NOMO-1 (cell line): ENCODE measurements around the gene CAMTA1.

Experiments used
- DNase-seq, 2 experiments: peaks; one replicate each; lab custom pipeline; 2025; ENCODE audit not compliant: unreplicated experiment in 2 of 2; lab: John Stamatoyannopoulos, UW

Gene CAMTA1

DNA sequence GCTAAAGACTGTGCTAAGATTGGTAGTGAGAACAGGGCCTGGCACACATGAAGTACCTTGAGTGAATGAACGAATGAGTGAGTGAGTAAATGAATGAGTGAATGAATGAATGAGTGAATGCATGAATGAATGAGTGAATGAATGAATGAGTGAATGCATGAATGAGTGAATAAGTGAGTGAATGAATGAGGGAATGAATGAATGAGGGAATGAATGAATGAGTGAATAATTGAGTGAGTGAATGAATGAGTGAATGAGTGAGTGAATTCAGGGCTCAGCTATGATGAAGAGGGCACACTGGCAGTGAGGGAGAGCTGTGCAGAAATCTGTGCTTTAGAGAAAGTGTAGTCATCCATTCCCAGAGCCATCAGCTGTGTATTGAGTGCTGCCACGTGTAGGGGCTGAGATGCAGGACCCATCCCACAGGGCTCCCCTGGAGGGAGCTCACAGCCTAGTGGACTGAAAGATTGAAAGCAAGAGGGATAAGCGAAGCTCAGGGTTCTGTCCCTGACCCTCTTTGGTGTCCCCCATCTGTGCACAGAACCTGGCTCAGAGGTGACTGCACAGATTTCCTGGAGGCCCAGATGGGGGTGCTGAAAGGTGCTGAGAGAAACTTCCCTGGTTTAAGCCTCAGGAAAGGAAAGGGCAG lies 767.9 kb downstream of the CAMTA1 start:
- DNase-seq = no peak

DNA sequence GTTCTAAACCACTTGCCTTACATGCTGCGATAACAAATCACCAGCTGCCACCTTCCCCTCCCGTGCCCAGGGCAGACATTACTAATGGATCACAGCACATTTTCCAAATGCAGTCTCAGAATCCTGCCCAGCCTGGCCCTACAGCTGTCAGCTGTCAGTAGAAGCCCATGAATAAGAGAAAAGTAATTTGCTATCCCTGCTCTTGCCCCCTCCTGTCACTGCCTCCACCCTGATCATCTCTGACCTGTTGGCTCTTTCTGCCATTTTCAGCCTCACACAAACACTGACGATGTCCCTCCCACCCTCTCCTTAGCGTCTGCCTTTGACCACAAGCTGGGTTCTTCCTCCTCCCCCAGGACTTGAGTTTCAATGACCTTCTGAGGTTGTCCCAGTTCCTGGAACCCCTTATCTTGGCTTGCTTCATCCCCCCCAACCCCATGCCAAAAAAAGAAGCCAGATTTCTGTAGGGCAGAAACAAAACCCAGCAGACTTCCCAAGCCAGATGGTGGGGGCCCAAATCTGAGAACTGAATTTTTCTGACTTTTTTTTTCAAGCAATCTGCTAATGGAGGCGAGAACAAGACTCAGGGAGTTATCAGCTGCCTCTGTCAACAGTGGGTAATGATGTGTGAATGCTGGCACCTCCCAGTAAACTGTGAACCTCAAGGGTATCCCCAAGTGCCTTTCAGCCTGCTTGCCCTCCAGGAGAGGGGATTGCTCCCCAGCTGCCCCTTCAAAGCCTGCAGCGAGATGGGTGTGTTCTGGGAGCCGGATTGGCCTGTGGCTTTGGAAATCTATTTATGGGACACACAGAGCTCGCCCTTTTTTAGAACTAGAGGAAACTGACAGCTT lies 769.4 kb downstream of the CAMTA1 start:
- DNase-seq = no peak

DNA sequence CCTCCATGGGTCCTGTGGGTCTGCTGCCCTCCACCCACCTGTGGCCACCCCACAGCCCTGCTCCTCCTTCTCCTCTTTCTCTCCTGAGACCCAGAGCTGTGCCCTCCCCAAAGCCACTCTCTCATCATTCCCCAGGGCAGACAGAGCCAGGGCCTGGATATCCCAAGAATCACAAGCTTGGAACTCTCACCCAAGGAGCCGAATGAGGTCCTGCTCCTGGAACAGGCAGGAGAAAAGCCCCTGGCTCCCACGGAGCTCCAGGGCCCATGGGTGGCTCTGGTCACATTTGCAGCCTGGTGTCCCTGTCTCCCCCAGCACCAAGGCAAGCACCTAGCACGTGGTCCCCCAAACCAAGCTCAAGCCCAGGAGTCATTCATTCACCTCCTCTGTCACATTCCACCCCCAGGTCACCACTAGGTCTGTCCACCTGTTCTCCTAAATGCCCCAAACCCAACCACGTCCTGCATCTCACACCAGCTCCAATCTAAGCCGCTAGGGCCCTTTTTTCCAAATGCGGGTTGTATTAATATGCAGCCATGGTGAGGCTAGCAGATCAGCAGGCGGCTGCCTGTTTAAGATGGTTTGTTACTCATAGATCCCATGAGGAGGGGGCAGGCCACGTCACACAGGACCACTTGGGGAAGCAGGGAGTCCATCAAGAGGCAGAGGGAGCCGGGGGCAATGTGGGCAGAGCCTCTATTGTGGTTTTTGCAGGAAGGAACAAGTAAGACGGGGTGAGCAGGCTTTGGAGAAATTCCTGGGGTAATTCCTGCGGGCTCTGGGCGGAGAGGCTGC lies 770.3 kb downstream of the CAMTA1 start:
- no peak for DNase-seq

DNA sequence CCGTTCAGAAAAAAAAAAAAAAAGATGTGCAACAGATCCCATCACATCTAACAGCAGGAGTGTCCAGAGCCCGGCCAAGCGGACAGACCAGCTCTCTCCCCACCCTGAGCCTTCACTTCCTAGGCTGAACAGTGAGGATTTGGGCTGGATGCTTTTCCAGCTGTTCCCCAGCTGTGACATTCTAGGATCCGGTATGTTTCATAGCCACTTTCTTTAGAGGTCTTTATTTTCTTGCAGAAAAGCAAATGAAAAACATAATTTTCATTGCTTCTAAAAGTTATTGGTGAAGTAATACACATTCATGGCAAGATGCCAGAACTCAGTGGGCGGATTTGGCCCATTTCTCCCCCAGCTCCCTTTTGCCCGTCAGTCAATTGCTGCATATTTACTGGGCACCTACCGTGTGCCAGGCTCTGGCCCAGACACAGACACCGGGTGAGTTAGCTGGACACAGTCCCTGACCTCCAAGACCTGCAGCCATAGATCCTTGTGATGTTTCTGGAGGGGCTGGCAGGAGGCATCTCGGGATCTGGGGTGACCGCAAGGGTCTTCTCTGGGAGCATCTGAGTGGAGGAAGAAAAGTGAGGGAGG lies 772.1 kb downstream of the CAMTA1 start:
- DNase-seq = no peak

DNA sequence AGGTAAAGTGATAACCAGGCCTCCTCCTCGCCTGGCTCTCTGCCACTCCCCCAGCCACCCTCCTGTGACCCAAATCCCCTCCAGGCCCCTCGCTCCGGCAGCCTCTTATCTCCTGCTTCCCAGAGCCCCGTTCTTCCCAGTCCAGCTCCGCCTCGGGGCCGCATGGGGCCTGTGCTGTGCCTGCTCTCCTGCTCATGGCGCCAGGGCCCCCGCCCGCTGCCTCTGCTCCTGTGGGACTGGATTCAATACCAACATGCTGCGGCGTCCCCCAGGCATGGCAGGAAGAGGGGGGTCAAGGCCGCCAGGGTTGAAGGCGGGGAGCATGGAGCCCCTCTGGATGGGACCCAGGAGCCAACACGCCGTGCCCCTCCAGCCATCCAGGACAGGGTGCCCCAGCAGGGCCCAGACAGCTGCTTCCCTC lies 772.8 kb downstream of the CAMTA1 start:
- no peak for DNase-seq

DNA sequence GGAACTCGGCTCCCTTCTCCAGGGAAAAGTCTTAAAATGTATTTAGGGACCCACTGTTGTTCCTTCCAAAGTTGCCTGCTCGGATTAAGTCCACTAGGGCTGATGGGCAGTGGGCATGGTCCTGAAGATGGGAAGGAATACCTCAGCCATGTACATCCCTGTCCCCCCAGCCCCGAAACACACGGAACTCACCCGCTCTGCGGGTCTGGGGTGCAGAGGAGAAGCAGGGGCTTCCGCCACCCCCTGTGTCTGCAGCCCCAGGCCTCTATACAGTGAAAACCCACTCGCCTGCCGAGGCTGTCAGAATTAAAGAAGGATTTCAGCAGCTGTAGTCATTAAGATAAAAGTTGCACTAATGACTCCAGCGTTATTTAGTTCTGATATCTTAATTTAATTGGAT lies 773.2 kb downstream of the CAMTA1 start:
- DNase-seq = no peak

DNA sequence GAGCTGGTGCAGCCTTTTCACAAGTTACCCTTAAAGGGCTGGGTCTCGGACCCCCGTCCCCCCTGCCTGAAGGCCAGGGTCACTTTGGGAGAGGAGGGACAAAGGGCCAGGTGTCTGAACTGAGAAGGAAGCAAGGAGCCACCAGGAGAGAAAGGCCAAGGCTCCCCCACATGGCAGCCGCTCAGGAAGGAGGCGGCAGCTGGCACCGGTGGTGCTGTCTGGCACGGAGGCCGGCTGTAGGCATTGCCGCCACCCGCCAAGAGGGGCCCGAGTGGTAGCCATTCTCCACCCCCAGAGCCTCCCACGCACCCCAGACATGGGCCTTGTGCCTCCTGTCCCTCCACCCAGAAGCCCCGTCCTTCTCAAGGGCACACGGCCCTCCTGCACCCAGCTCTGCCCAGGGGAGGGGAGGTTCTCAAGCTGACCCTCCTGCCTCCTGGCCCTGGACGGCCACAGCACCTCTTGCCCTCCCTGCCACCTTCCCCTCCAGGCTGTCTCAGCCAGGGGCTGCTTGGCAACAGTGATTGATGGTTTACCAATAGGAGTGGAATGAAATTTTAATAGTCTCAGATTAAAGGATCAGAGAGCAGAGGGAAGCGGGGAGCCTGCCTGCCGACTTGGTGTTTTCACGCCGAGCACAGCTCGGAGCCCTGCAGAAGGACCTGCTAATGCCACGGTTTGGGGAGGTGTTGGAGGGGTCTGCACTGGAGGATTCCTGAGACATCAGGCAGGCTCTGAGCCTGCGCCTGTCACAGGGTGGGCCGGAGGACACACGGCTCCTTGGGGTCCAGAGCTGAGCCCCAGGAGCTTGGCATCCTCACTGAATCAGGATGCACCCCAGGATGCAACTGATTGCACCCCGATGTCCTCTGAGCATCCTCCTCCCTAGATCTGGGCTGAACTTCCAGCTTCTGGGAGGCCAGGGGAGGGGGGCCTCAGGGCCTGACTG lies 773.9 kb downstream of the CAMTA1 start:
- DNase-seq = no peak

DNA sequence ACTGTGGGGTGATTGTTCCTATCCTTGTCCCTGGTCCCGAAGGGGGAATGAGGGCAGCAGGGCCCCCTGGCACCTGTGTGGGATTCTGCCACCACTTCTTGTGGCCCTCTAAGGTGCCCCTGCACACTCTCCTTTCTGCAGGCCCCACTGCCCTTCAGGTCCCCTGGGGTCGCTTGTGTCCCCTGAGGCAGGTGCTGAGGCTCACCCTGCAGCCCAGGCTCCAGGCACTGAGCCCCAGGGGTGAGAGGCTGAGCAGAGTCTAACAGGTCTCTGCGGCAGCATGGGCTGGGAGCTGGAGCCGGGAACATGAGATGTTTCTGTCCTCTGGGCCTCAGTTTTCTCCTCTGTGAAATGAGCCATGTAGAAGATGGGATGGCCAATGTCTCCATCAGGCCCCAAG lies 774.9 kb downstream of the CAMTA1 start:
- no peak for DNase-seq

DNA sequence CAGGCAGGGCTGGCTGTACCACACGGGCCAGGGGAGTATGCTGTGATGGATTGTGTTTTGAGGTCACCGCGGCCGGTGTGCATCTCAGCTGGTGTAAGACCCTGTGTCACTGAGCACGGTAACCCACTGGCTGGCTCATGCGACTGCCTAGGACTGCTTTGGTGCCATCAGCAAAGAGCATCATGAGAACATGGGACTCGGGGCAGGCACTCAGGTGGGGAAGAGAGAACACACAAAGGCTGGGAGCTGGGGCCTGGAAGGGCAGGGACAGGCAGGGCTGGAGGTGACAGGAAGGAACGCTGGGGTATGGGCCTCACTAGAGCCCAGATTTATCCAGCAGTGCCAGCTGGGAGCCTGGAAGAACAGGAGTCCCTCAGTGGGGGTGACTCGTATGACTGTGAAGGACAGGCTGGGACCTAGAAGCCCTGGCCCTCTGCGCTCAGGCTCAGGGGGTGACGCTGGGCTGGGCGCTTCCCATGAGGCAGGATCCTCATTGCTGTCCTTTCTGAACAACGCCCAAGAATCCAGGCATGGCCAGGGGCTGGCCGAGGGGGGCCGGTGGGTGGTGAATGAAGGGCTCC lies 775.4 kb downstream of the CAMTA1 start:
- DNase-seq = no peak

DNA sequence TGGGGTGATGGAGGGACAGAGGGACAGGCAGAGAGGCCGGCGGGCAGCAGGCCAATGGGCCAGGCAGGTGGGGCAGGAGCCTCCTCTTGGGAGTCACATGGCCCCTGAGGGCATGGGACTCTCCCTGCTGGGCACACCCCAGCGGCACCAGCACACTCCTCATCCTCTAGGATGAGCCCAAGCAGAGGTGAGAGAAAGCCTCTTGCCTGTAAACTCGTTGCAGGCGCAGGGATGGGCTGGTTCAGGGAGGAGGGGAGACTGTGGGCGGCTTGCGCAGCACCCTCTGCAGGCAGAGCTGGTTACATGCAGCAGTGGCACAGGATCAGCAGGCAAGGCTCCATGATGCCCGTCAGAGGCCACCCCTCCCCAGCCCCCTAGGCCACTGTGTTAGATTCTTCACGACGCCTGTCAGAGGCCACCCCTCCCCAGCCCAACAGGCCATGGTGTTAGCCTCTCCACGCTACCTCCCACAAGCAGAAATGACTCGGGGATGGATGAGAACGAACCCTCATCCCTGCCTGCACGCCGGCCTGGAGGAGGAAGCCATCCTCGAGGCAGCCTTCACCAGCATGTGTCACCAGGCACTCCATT lies 776.2 kb downstream of the CAMTA1 start:
- DNase-seq = no peak

DNA sequence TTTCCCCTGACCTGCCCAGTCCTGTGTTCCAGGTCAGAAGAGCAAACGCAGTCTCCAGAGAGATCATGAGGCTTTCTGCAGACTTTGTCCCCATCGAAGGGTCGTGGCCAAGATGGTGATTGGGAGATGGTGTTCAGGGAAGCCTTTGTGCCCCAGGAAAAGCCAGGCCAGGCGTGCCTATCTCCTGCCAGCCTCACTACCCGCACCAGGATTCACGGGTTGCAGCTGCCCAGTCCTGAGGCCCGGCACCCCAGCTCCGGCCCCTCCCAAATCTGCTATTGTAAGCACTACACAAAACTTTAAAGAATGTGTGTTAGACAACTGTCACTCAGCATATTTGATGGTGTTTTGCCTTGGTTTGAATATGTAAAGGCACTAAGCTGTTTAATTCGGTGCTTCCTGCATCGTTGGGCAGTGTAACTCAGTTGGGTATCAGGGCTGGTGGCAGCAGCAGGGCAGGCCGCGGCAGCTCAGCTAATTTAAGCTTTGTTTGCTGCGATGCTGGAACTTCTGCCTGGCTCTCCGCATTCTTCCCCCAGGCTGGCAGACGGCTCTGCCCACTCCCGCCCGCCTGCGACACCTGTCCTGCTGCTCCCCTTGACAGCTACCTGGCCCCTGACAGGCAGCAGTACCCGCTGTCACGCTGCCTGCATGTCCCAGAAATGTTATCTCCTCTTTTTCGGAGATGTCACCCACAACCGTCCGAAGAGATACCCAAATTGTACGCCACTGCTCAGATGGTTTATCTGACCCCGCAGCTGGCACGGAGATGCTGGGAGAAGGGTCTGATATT lies 776.9 kb downstream of the CAMTA1 start:
- DNase-seq = no peak

DNA sequence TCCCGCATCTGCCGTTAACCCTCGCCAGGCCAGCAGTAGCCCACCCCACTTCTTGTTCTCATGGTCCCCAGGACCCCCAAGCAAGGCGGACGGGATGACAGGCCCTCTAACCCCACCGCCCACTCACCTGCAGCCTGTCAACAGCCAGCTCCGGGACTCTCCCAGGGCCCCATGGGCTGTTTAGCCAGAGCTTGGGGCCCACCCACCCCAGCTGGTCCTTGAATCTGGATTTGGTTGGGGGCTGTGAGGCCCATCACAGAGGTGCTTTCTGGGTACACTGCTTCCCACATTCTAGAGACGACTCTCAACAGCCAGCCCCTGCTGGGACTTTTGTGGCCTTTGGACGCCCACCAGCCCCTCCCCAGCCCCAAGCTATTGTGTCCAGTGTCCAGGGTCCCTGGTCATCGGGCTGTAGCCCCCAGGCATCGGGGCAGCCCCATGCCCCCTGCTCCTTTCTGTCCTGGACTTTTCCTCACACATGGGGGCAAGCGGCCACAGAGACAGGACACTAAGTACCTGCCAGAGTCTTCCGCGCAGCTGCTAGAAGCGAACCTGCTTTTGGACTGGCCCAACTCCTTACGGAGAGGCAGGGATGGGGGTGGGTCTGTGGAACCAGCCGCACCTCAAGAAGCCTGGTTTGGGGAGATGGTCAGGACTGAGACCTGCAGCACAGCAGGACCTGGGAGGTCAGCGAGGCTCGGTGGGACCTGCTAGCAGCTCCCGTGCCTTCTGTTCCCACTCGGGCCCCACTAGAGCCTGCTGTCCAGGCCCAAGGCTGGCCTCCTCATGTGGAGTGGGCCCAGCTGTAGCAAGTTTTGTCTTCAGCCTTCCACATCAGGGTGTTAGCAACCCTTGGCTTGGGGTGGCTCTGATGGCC lies 777.7 kb downstream of the CAMTA1 start:
- no peak for DNase-seq

DNA sequence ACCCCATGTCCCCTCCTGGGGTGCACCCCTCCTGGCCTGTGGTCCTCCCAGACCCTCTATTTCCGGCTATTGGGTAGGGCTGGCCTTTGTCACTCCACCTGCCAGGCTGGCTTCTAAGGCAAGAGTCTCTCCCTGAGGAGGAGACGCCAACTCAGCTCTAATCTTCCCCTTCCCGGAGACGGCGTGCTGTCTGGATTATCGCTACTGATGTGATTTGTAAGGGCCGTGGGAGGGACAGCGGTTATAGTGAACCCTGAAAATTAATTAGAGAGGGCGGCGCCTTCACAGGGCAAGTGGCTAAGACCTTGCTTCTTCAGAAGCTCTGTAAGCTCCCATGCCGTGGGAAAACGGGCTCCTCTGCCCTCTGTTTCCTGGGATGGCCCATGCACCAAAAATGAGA lies 778.9 kb downstream of the CAMTA1 start:
- no peak for DNase-seq

DNA sequence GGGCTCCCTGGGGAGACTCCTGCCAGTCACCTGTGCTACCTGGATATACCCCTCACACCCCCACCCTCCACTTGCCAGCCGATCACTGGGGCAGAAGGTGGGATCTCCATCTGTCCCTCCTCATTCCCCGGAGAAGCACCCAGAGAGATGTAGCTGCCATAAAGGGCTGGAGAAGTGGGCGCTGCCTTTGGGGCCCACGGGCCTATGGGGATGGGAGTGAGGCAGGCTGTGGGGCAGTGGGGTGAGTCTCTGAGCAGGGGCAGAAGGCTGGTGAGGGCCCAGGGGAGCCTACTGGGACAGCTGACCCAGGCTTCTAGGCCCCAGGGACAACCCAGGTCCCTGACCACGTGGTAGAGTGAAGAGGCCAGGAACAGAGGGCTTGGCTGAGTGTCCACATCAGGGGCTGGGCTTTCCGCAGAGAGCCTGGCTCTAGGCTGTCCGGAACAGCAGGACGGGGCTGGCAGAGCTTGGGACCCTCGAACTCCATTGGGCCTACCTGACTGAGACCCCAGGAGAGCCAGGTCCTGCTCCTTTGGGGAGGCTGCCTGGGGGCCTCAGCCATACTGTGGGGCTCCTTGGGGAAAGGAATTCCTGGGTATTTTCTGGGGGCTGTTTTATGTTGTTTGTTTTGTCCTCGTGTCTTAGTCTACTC lies 780.0 kb downstream of the CAMTA1 start:
- no peak for DNase-seq

DNA sequence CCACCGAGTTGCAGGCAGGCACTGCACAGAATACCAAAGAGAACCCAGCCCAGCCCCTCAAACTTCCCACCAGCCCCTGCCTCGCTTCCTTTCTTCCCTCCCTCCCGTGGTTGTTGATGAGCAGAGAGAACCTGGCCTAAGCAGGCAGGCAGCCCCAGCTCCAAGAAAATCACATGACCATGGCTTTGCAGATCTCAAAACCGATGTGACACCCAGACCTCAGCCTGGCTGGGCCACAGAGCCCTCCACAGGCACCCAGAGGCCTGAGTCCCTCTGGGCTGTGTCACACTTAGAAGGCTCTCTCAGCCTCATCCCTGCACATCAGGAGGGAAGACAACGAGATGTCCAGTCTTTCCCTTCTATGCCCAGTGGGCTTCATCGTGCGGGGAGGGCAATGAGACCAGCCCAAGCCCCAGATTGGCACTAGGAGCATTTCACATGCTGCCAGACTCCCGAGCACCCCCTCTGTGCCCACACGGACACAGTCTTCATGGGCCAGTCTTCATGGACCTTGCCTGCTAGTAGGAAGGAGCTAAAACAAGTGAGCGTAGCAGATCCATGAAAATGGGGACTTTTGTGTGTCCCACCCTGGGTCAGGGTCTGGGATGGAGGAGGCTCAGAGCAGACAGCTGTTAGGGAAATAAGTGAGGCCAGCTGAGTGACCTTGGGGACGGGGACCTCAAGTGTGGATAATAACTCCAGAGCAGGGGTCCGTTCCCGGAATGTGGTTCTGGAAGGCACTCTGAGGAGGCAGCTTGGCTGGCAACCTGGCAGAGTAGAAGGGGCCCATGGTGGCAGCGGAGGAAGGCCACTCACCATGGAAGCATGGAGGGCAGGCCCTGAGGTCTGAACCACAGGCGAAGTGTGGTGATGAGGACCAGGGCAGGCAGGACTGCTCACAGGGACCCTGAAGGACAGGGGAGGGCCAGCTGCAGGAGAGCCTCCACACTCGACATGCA lies 781.4 kb downstream of the CAMTA1 start:
- no peak for DNase-seq

DNA sequence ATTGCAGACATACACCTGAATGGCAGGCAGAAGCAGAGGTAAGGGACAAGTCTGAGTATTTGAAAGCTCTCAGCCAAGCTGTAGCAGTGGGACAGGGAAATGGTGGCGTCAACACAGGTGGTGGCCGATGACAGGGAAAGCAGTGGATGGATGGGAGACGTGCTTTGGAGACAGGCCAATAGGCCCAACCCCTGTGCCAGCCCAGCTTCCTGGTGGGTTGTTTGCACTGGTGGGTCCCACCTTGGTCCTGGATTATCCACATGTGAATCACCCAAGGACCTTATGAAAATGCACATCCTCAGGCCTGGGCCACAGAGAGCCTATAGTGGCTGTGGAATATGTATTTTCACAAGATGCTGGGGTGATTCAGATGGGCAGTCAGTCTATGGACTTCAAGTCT lies 782.1 kb downstream of the CAMTA1 start:
- DNase-seq = no peak
